IMR-90 (cell line): ENCODE measurements around the gene ENDOV. TPM values are rescaled to one million over a fixed set of nuclear protein-coding genes. Genes with fewer than 3 reads are reported as not detected.
A peak's percentile ranks its signal among the peaks of the same experiment; 100 is the strongest.

Experiments used
- ATAC-seq: fragments of 200-7000 bp; cut with Tn5 transposase; 2 replicates; pipeline ENCODE4 v1.9.1; 2020; ENCODE audit warnings: low read depth, mild to moderate bottlenecking, moderate library complexity
- BruUV-seq: library from RNA; stranded (reverse); fragments of 400-500 nt; replicated peaks from 2 replicates; lab custom pipeline; 2021; lab: Mats Ljungman, UMichigan
- CTCF ChIA-PET: fragments of 300-600 bp; formaldehyde crosslinking; extraction: SDS; loops from one replicate; lab custom pipeline; 2021; ENCODE audit warnings: antibody characterized with exemption; lab: Yijun Ruan, JAX
- POLR2A ChIA-PET: fragments of 300-600 bp; sonication (Branson Sonifier 250); formaldehyde crosslinking; loops from one replicate; lab custom pipeline; 2022; ENCODE audit warnings: antibody characterized with exemption; ENCODE audit not compliant: unreplicated experiment; lab: Charles Lee
- DNase-seq: peaks from one replicate; pipeline ENCODE4 v3.0.0; 2013
- H2AFZ ChIP-seq: replicated peaks from 2 replicates; pipeline ENCODE3; 2013; ENCODE audit warnings: low read length, mild to moderate bottlenecking; ENCODE audit not compliant: poor library complexity
- H2AK5ac ChIP-seq: 2 replicates; pipeline ENCODE4 v1.6.1; 2013; ENCODE audit warnings: low read depth, low read length, inconsistent platforms
- H2AK9ac ChIP-seq: replicated peaks from 2 replicates; pipeline ENCODE3; 2013; ENCODE audit warnings: mild to moderate bottlenecking, low read depth, low read length, moderate library complexity; ENCODE audit not compliant: poor library complexity
- H2BK120ac ChIP-seq: 2 replicates; pipeline ENCODE4 v1.6.1; 2013; ENCODE audit warnings: low read depth, low read length, inconsistent platforms
- H2BK15ac ChIP-seq: 3 replicates; pipeline ENCODE4 v1.6.1; 2013; ENCODE audit warnings: low read depth, low read length, inconsistent platforms
- H2BK20ac ChIP-seq: 2 replicates; pipeline ENCODE4 v1.6.1; 2013; ENCODE audit warnings: low read depth, mild to moderate bottlenecking, inconsistent platforms, low read length, moderate library complexity
- H2BK5ac ChIP-seq: 2 replicates; pipeline ENCODE4 v1.6.1; 2013; ENCODE audit warnings: mild to moderate bottlenecking, low read depth, low read length, inconsistent platforms; ENCODE audit not compliant: poor library complexity, severe bottlenecking
- H3K14ac ChIP-seq: replicated peaks from 2 replicates; pipeline ENCODE4 v1.6.1; 2013; ENCODE audit warnings: low read depth, low read length, inconsistent platforms
- H3K18ac ChIP-seq: 2 replicates; pipeline ENCODE4 v1.6.1; 2013; ENCODE audit warnings: low read depth, low read length, control low read depth
- H3K23ac ChIP-seq: 2 replicates; pipeline ENCODE4 v1.6.1; 2013; ENCODE audit warnings: low read depth, low read length, inconsistent platforms
- H3K27ac ChIP-seq: 2 replicates; pipeline ENCODE4 v1.5.1; 2013; ENCODE audit warnings: mild to moderate bottlenecking, control low read depth, low read length; ENCODE audit not compliant: insufficient read depth
- H3K27me3 ChIP-seq: 2 replicates; pipeline ENCODE4 v1.6.1; 2013; ENCODE audit warnings: low read length; ENCODE audit not compliant: control insufficient read depth, insufficient read depth
- H3K36me3 ChIP-seq: 2 replicates; pipeline ENCODE4 v1.6.1; 2013; ENCODE audit warnings: low read length, mixed read lengths; ENCODE audit not compliant: control insufficient read depth, insufficient read depth
- H3K4ac ChIP-seq: 2 replicates; pipeline ENCODE4 v1.6.1; 2013; ENCODE audit warnings: low read depth, low read length, inconsistent platforms
- H3K4me1 ChIP-seq: 2 replicates; pipeline ENCODE4 v1.6.1; 2013; ENCODE audit warnings: low read length, mixed read lengths; ENCODE audit not compliant: control insufficient read depth, insufficient read depth
- H3K4me2 ChIP-seq: 2 replicates; pipeline ENCODE4 v1.6.1; 2013; ENCODE audit warnings: low read depth, mild to moderate bottlenecking, control low read depth, low read length, moderate library complexity
- H3K4me3 ChIP-seq: 2 replicates; pipeline ENCODE4 v1.5.1; 2013; ENCODE audit warnings: low read depth, mild to moderate bottlenecking, control low read depth, low read length, moderate library complexity; ENCODE audit not compliant: insufficient read depth
- H3K56ac ChIP-seq: 2 replicates; pipeline ENCODE4 v1.6.1; 2013; ENCODE audit warnings: low read length, inconsistent platforms; ENCODE audit not compliant: insufficient read depth; ENCODE audit errors: extremely low read depth
- H3K79me1 ChIP-seq, 2 experiments: 2 replicates each; pipeline ENCODE4 v1.6.1; 2013; ENCODE audit warnings: low read length in 2 of 2, inconsistent platforms in 1 of 2, low read depth in 1 of 2
- H3K9ac ChIP-seq: 2 replicates; pipeline ENCODE4 v1.6.1; 2013; ENCODE audit warnings: low read depth, low read length, control low read depth
- H3K9me1 ChIP-seq: 2 replicates; pipeline ENCODE4 v1.6.1; 2013; ENCODE audit warnings: low read length, inconsistent platforms; ENCODE audit not compliant: insufficient read depth
- H3K9me3 ChIP-seq: 2 replicates; pipeline ENCODE4 v1.6.1; 2013; ENCODE audit warnings: low read length; ENCODE audit not compliant: control insufficient read depth, insufficient read depth
- H4K20me1 ChIP-seq: 2 replicates; pipeline ENCODE4 v1.6.1; 2013; ENCODE audit warnings: low read length, inconsistent platforms; ENCODE audit not compliant: insufficient read depth
- H4K5ac ChIP-seq: 2 replicates; pipeline ENCODE4 v1.6.1; 2013; ENCODE audit warnings: mild to moderate bottlenecking, low read depth, low read length, control low read depth
- H4K8ac ChIP-seq, 2 experiments: 2 replicates each; pipeline ENCODE4 v1.6.1; 2013; ENCODE audit warnings: low read depth in 2 of 2, low read length in 2 of 2, control low read depth in 1 of 2, inconsistent platforms in 1 of 2
- H4K91ac ChIP-seq: 2 replicates; pipeline ENCODE4 v1.6.1; 2013; ENCODE audit warnings: low read depth, low read length, inconsistent platforms; ENCODE audit not compliant: insufficient read depth
- CHD1 ChIP-seq: IDR thresholded peaks from 2 replicates; pipeline ENCODE4 v1.6.1; 2012; ENCODE audit warnings: low read depth, low read length, improper control_type of control experiment
- MAZ ChIP-seq: IDR thresholded peaks from 2 replicates; pipeline ENCODE4 v1.6.1; 2012; ENCODE audit warnings: low read depth, mild to moderate bottlenecking, low read length, improper control_type of control experiment, moderate library complexity, borderline replicate concordance
- MXI1 ChIP-seq: IDR thresholded peaks from 2 replicates; pipeline ENCODE4 v1.6.1; 2012; ENCODE audit warnings: low read depth, mild to moderate bottlenecking, low read length, moderate library complexity, borderline replicate concordance
- POLR2A ChIP-seq: IDR thresholded peaks from 2 replicates; pipeline ENCODE4 v1.6.1; 2012; ENCODE audit warnings: mild to moderate bottlenecking, low read depth, low read length
- RAD21 ChIP-seq: IDR thresholded peaks from 2 replicates; pipeline ENCODE4 v1.6.1; 2012; ENCODE audit warnings: low read length, improper control_type of control experiment
- RCOR1 ChIP-seq: IDR thresholded peaks from 2 replicates; pipeline ENCODE4 v1.6.1; 2012; ENCODE audit warnings: mild to moderate bottlenecking, low read length, improper control_type of control experiment; ENCODE audit not compliant: insufficient replicate concordance
- WGBS, 2 experiments: methylation state at CpG; one replicate each; pipeline versions ENCODE4 v1.1.5 to v1.1.7; 2013; ENCODE audit warnings: missing lambda C conversion rate in 2 of 2; ENCODE audit not compliant: insufficient read length in 1 of 2; ENCODE audit errors: extremely low coverage in 2 of 2; 5-methylcytosine and 5-hydroxymethylcytosine counted together
- dilution Hi-C: fragments of 300-500 bp; cut with HindIII; formaldehyde crosslinking; loops from one replicate; pipeline ENCODE4 v1.14.3; 2018; ENCODE audit warnings: low sequenced_read_pairs; ENCODE audit not compliant: unreplicated experiment
- in situ Hi-C: fragments of 300-500 bp; cut with MboI; formaldehyde crosslinking; loops from 3 replicates; pipeline ENCODE4 v1.14.3; 2019; ENCODE audit warnings: low sequenced_read_pairs, inconsistent platforms, mixed read lengths
- intact Hi-C: fragments of 100-400 bp; cut with micrococcal nuclease; formaldehyde crosslinking; loops from 2 replicates; pipeline ENCODE4 v1.10.0; 2022
- polyA plus RNA-seq, 3 experiments: library from polyadenylated mRNA; depleted of rRNA; stranded (reverse); fragments of >200 nt; gene quantifications; 2 replicates each; pipeline ENCODE4 v1.2.3, GENCODE V29; 2012; ENCODE audit warnings: low replicate concordance in 1 of 3
- total RNA-seq: library from RNA; depleted of rRNA; stranded (reverse); fragments of >200 nt; gene quantifications from 2 replicates; pipeline ENCODE4 v1.2.3, GENCODE V29; 2012

The ENDOV gene
- total and polyA plus RNA-seq, 2 of the 4 experiments (the other 2 are of a cell fraction): 15.1 to 30.3 TPM

- no peak for TF ChIP-seq RCOR1
- TF ChIP-seq MAZ: no peak
Observed at GRCh38 chr17:80449194-80449929, 34.4 kb downstream of the ENDOV start (continued).

- ChIA-PET POLR2A (no interaction called here), CTCF (no interaction called here)
- Histone ChIP-seq H3K27me3 (peaks cover 2% of the 10 kb centered on the region; the same call in 1 of the 2 replicates), H2AK9ac (peak overlapping the region; percentile 94), H3K36me3 (no peaks in the 10 kb centered on the region), H4K8ac (peak overlapping the region; percentile 75 to 91; a peak in 3 of 4 replicates), H3K27ac (peak overlapping the region; percentile 97), H2BK15ac (no peak overlapping the region), H2BK5ac (peak overlapping the region; percentile 79), H4K91ac (peak overlapping the region; percentile 90), H3K79me1 (peaks cover 6 to 17% of the 10 kb centered on the region in 2 experiments; a peak in 2 of 4 replicates), H4K5ac (peak overlapping the region; percentile 94), H3K4me2 (peak overlapping the region; percentile 77), H3K23ac (peak overlapping the region; percentile 63; the same call in 1 of the 2 replicates), H3K14ac (peak overlapping the region; percentile 36; the same call in 1 of the 2 replicates), H3K4me3 (no peak overlapping the region), H3K56ac (no peak overlapping the region), H3K9me1 (peaks cover 12% of the 10 kb centered on the region; the same call in 1 of the 2 replicates), H3K4me1 (peaks cover 25% of the 10 kb centered on the region), H2AK5ac (peak overlapping the region; percentile 44; the same call in 1 of the 2 replicates), H2BK20ac (peak overlapping the region; percentile 86; the same call in 1 of the 2 replicates), H3K18ac (peak overlapping the region; percentile 69), H2BK120ac (peak overlapping the region; percentile 94), H3K4ac (peak overlapping the region; percentile 93), H4K20me1 (no peaks in the 10 kb centered on the region; the same call in none of the 2 replicates), H2AFZ (peak overlapping the region; percentile 85), H3K9ac (peak overlapping the region; percentile 71), H3K9me3 (no peaks in the 10 kb centered on the region)
- in situ Hi-C loops: no loop called here
- 3% methylated on average over 9 of the region's 18 CpGs; no CpG with 5 or more reads in 1 of the 2 experiments for WGBS, 2 experiments
- ATAC-seq (peak; percentile 46), DNase-seq (peak; percentile 75)
- dilution Hi-C loops: no loop called here
- intact Hi-C loops: no loop called here
- TF ChIP-seq CHD1: no peak
- no peak for TF ChIP-seq POLR2A
- peak; percentile 19 for TF ChIP-seq RAD21
- TF ChIP-seq MXI1: 0 out of 2 replicates have a peak, but pooled peaks have one; percentile 43
- TF ChIP-seq MAZ: 0 out of 2 replicates have a peak, but pooled peaks have one; percentile 34
- no TSS peak for BruUV-seq
Observed at GRCh38 chr17:80449930-80450576, 35.1 kb downstream of the ENDOV start.
